Neural cell (in vitro differentiated cells): ENCODE results near the gene MTREX. TPM values are rescaled to one million over a fixed set of nuclear protein-coding genes. Genes with fewer than 3 reads are reported as not detected.

Experiments used
- H2AFZ ChIP-seq: fragments of 200-600, 300-800 bp; sonication (generic), shearing (Covaris generic); 2 replicates; pipeline ENCODE4 v1.6.0; 2014; ENCODE audit warnings: low read depth, mild to moderate bottlenecking, antibody characterized with exemption, low read length, moderate library complexity
- H3F3A ChIP-seq: fragments of 200-600 bp; shearing (Covaris generic); 2 replicates; pipeline ENCODE4 v1.6.1; 2016; ENCODE audit warnings: mild to moderate bottlenecking, moderate library complexity, mixed read lengths, antibody characterized with exemption, low read length; ENCODE audit not compliant: insufficient read depth, poor library complexity, severe bottlenecking
- H3K27ac ChIP-seq: fragments of 200-600, 300-800 bp; sonication (generic), shearing (Covaris generic); 2 replicates; pipeline ENCODE4 v1.5.1; 2014; ENCODE audit warnings: mild to moderate bottlenecking, low read length, moderate library complexity
- H3K27me3 ChIP-seq: fragments of 300-800, 200-600 bp; sonication (generic), shearing (Covaris generic); 2 replicates; pipeline ENCODE4 v1.6.0; 2014; ENCODE audit warnings: mild to moderate bottlenecking, low read depth, low read length, moderate library complexity; ENCODE audit not compliant: insufficient read depth
- H3K36me3 ChIP-seq: fragments of 300-800, 200-600 bp; sonication (generic), shearing (Covaris generic); 2 replicates; pipeline ENCODE4 v1.5.1; 2014; ENCODE audit warnings: mild to moderate bottlenecking, antibody characterized with exemption, low read length, moderate library complexity; ENCODE audit not compliant: insufficient read depth
- H3K4me2 ChIP-seq: fragments of 300-800, 200-600 bp; sonication (generic), shearing (Covaris generic); 2 replicates; pipeline ENCODE4 v1.6.0; 2014; ENCODE audit warnings: mild to moderate bottlenecking, low read length
- H3K4me3 ChIP-seq: fragments of 300-800, 200-600 bp; sonication (generic), shearing (Covaris generic); 2 replicates; pipeline ENCODE4 v1.5.1; 2014; ENCODE audit warnings: mild to moderate bottlenecking, low read length, moderate library complexity
- H3K79me2 ChIP-seq: fragments of 200-600 bp; shearing (Covaris generic); replicated peaks from 2 replicates; pipeline ENCODE4 v1.6.0; 2014; ENCODE audit warnings: mild to moderate bottlenecking, low read length, moderate library complexity; ENCODE audit not compliant: insufficient read depth
- H3K9ac ChIP-seq: fragments of 300-800, 200-600 bp; sonication (generic), shearing (Covaris generic); 2 replicates; pipeline ENCODE4 v1.6.1; 2016; ENCODE audit warnings: mild to moderate bottlenecking, low read length, mixed read lengths
- H3K9me2 ChIP-seq: fragments of 200-600 bp; shearing (Covaris generic); 2 replicates; pipeline ENCODE4 v1.6.1; 2016; ENCODE audit warnings: mild to moderate bottlenecking, low read length, mixed read lengths; ENCODE audit not compliant: insufficient read depth
- H3K9me3 ChIP-seq: fragments of 200-600, 300-800 bp; sonication (generic), shearing (Covaris generic); 2 replicates; pipeline ENCODE4 v1.6.1; 2016; ENCODE audit warnings: mild to moderate bottlenecking, mixed run types, low read length, moderate library complexity, mixed read lengths
- H4K20me1 ChIP-seq: fragments of 200-600 bp; shearing (Covaris generic); 2 replicates; pipeline ENCODE4 v1.6.1; 2016; ENCODE audit warnings: mild to moderate bottlenecking, mixed run types; ENCODE audit not compliant: insufficient read depth
- CTCF ChIP-seq: fragments of 450-650 bp; IDR thresholded peaks from 2 replicates; pipeline ENCODE4 v1.5.1; 2014; ENCODE audit warnings: antibody characterized with exemption, mild to moderate bottlenecking, moderate library complexity; ENCODE audit not compliant: poor library complexity, severe bottlenecking
- EP300 ChIP-seq: fragments of 450-650 bp; conservative IDR thresholded peaks from 2 replicates; pipeline ENCODE4 v1.6.1; 2014; ENCODE audit warnings: antibody characterized with exemption, mild to moderate bottlenecking, moderate library complexity; ENCODE audit not compliant: poor library complexity, severe bottlenecking
- EZH2 ChIP-seq: fragments of 200-600, 300-800 bp; shearing (Covaris generic), sonication (generic); IDR thresholded peaks from 2 replicates; pipeline ENCODE4 v1.6.1; 2014; ENCODE audit warnings: antibody characterized with exemption, low read length, borderline replicate concordance, mild to moderate bottlenecking; ENCODE audit not compliant: insufficient read depth, poor library complexity, severe bottlenecking
- MXI1 ChIP-seq: fragments of 450-650 bp; conservative IDR thresholded peaks from 2 replicates; pipeline ENCODE4 v1.6.1; 2014; ENCODE audit warnings: antibody characterized with exemption, mild to moderate bottlenecking; ENCODE audit not compliant: poor library complexity, severe bottlenecking
- POLR2AphosphoS5 ChIP-seq: IDR thresholded peaks from 2 replicates; pipeline ENCODE4 v1.6.1; 2012
- RAD21 ChIP-seq: fragments of 450-650 bp; conservative IDR thresholded peaks from 2 replicates; pipeline ENCODE4 v1.6.1; 2014; ENCODE audit warnings: antibody characterized with exemption, mild to moderate bottlenecking, moderate library complexity
- REST ChIP-seq: IDR thresholded peaks from 2 replicates; pipeline ENCODE4 v1.6.1; 2012; ENCODE audit warnings: borderline replicate concordance
- SMC3 ChIP-seq: fragments of 450-650 bp; conservative IDR thresholded peaks from 2 replicates; pipeline ENCODE4 v1.6.1; 2014; ENCODE audit warnings: antibody characterized with exemption, mild to moderate bottlenecking, moderate library complexity; ENCODE audit not compliant: poor library complexity
- TAF1 ChIP-seq: IDR thresholded peaks from 2 replicates; pipeline ENCODE4 v1.6.1; 2012; ENCODE audit warnings: low read depth
- polyA plus RNA-seq: library from polyadenylated mRNA; depleted of rRNA; stranded (reverse); fragments of >200 nt; gene quantifications from 2 replicates; pipeline ENCODE4 v1.2.3, GENCODE V29; 2014

MTREX gene
- polyA plus RNA-seq, 1 donor from 2014 or later, result 77.6 TPM

DNA sequence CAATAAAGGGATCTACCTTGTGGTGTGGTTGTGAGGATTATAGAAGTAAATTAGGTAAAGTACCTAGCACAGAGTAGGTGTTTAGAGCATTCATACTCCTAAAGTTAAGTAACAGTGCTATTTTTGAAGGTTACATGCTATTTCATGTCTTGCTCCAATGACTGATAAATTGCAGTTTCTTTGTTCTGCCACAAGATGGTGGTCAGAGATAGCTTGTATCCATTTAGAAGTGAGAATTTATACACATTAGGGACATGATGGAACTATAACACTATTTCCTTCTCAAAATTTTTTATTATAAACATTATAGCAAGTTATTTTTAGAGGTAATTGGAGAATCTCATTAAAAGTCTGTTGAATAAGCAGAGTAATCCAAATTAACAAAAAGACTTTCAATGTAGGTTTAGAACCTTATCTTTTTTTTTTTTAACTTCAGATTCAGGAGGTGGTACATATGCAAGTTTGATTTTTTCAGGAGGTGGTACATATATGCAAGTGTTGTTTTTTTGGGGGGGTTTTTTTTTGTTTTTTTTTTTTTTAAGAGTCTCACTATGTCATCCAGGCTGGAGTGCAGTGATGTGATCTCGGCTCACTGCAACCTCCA, 17.1 kb downstream of the MTREX start:
- peaks cover 20% of the 10 kb centered on the region for H3K79me2 ChIP-seq
- peak; percentile 74 for TF ChIP-seq CTCF
- no peak for TF ChIP-seq TAF1
- TF ChIP-seq RAD21, result peak; percentile 75
- TF ChIP-seq SMC3, result peak; percentile 76
- no peak overlapping the region for H3K27ac ChIP-seq
- no peak overlapping the region for H3K9ac ChIP-seq
- no peaks in the 10 kb centered on the region for H3K9me2 ChIP-seq
- H3K36me3 ChIP-seq, result no peaks in the 10 kb centered on the region
- H4K20me1 ChIP-seq, result no peaks in the 10 kb centered on the region
- no peak overlapping the region for H3K4me2 ChIP-seq
- H2AFZ ChIP-seq, result no peak overlapping the region
- no peaks in the 10 kb centered on the region for H3K9me3 ChIP-seq
- no peaks in the 10 kb centered on the region for H3F3A ChIP-seq
- H3K4me3 ChIP-seq, result no peak overlapping the region
- H3K27me3 ChIP-seq, result no peaks in the 10 kb centered on the region

- H3K4me2 ChIP-seq, result no peak overlapping the region
- no peaks in the 10 kb centered on the region for H3K27me3 ChIP-seq
- no peaks in the 10 kb centered on the region for H3K9me2 ChIP-seq
- no peak overlapping the region for H3K4me3 ChIP-seq
- H3K9ac ChIP-seq, result no peak overlapping the region
- H2AFZ ChIP-seq, result no peak overlapping the region
- H3K9me3 ChIP-seq, result no peaks in the 10 kb centered on the region
- H3K79me2 ChIP-seq, result peaks cover 17% of the 10 kb centered on the region
- H3K36me3 ChIP-seq, result no peaks in the 10 kb centered on the region
- H4K20me1 ChIP-seq, result no peaks in the 10 kb centered on the region
- H3K27ac ChIP-seq, result no peak overlapping the region
- TF ChIP-seq TAF1 (no peak), POLR2AphosphoS5 (no peak)
- no peaks in the 10 kb centered on the region for H3F3A ChIP-seq
Observed at GRCh38 chr5:55325621-55326020, 17.8 kb downstream of the MTREX start.

DNA sequence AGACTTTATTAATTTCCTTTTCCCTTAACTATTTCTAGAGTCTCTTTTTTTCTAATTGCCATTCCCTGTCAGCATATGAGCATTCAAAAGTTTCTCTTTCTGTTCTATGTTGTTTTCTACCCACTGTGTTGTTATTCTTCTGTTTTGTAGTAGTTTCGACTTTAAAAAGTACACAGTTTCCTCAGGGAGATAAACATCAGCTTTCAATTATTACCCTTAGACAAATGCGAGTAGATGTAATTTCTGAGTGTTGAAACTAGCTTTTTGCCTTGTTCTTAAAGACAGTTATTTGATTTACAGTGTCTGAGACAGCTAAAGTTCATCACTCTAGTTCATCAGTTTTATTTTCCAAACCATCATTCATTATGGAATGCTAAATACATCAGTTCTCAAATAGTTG, 19.5 kb downstream of the MTREX start:
- Histone ChIP-seq H3K9me2 (no peaks in the 10 kb centered on the region), H3K9ac (no peak overlapping the region), H3F3A (no peaks in the 10 kb centered on the region), H4K20me1 (no peaks in the 10 kb centered on the region), H3K27me3 (no peaks in the 10 kb centered on the region), H3K36me3 (no peaks in the 10 kb centered on the region), H3K27ac (no peak overlapping the region), H3K9me3 (no peaks in the 10 kb centered on the region), H3K79me2 (peaks cover 3% of the 10 kb centered on the region), H3K4me3 (no peak overlapping the region), H2AFZ (no peak overlapping the region), H3K4me2 (no peak overlapping the region)
- no peak for TF ChIP-seq SMC3

DNA sequence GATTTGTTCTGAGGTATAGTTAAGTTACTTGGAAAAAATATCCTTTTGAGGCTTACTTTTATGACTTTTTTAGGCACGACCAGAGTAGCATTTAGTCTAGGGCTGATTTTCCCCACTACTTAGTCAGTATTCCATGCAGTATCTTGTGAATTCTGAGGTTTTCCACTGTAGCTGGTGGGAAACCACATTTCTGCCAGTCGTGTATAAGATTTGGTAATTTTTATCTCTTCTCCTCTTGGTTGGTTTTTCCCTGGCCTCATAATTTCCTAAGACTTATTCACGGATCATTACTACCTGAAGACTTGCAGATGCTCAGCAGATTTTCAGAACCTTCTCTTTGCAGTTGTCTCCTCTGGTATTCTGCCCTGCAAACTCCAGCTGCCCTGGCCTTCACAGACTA, 23.5 kb downstream of the MTREX start:
- Histone ChIP-seq H4K20me1 (no peaks in the 10 kb centered on the region), H3K4me2 (no peak overlapping the region), H3K9me2 (no peaks in the 10 kb centered on the region), H3K79me2 (no peaks in the 10 kb centered on the region), H3K4me3 (no peak overlapping the region), H3K27me3 (no peaks in the 10 kb centered on the region), H3F3A (no peaks in the 10 kb centered on the region), H3K9me3 (peaks cover 3% of the 10 kb centered on the region), H2AFZ (no peak overlapping the region), H3K9ac (no peak overlapping the region), H3K36me3 (peaks cover 8% of the 10 kb centered on the region), H3K27ac (no peak overlapping the region)
- TF ChIP-seq CTCF, result no peak
- TF ChIP-seq EZH2, result no peak
- no peak for TF ChIP-seq RAD21
- no peak for TF ChIP-seq MXI1
- no peak for TF ChIP-seq TAF1
- TF ChIP-seq EP300, result no peak
- TF ChIP-seq POLR2AphosphoS5, result no peak
- TF ChIP-seq REST, result no peak
- TF ChIP-seq SMC3, result no peak
